Parathyroid adenoma (tissue), 2 donors: ENCODE results near the gene HOXA2.
A peak's percentile ranks its signal among the peaks of the same experiment; 100 is the strongest.

Experiments used
- H2AFZ ChIP-seq: fragments of 300-600 bp; sonication (generic); one replicate; pipeline ENCODE4 v1.7.0; 2017; ENCODE audit warnings: antibody characterized with exemption, mild to moderate bottlenecking
- H3K27ac ChIP-seq: fragments of 300-600 bp; sonication (generic); one replicate; pipeline ENCODE4 v1.7.0; 2017
- H3K27me3 ChIP-seq: fragments of 300-600 bp; sonication (generic); one replicate; pipeline ENCODE4 v1.7.0; 2017; ENCODE audit warnings: low read length; ENCODE audit not compliant: control insufficient read depth, insufficient read depth
- H3K36me3 ChIP-seq: fragments of 300-600 bp; sonication (generic); one replicate; pipeline ENCODE4 v1.7.0; 2017; ENCODE audit warnings: low read length; ENCODE audit not compliant: control insufficient read depth, insufficient read depth
- H3K4me1 ChIP-seq: fragments of 300-600 bp; sonication (generic); one replicate; pipeline ENCODE4 v1.7.0; 2017; ENCODE audit warnings: control low read depth
- H3K4me2 ChIP-seq: fragments of 300-600 bp; sonication (generic); one replicate; pipeline ENCODE4 v1.7.0; 2017; ENCODE audit warnings: low read length
- H3K4me3 ChIP-seq: fragments of 300-600 bp; sonication (generic); one replicate; pipeline ENCODE4 v1.7.0; 2017; ENCODE audit warnings: low read depth, low read length
- H3K79me2 ChIP-seq: fragments of 300-600 bp; sonication (generic); one replicate; pipeline ENCODE4 v1.7.0; 2017; ENCODE audit warnings: control low read depth
- H3K9ac ChIP-seq: fragments of 300-600 bp; sonication (generic); one replicate; pipeline ENCODE4 v1.7.0; 2017; ENCODE audit warnings: mild to moderate bottlenecking
- H3K9me3 ChIP-seq: fragments of 300-600 bp; sonication (generic); one replicate; pipeline ENCODE4 v1.7.0; 2017; ENCODE audit warnings: low read length; ENCODE audit not compliant: control insufficient read depth
- TF ChIP-seq, protein P1 (sequence below): fragments of 300-600 bp; sonication (generic); IDR thresholded peaks from one replicate; pipeline ENCODE4 v1.7.0; 2017; ENCODE audit warnings: antibody characterized with exemption, mild to moderate bottlenecking
- donor health status: primary hyperparathyroidism.

The HOXA2 gene

DNA sequence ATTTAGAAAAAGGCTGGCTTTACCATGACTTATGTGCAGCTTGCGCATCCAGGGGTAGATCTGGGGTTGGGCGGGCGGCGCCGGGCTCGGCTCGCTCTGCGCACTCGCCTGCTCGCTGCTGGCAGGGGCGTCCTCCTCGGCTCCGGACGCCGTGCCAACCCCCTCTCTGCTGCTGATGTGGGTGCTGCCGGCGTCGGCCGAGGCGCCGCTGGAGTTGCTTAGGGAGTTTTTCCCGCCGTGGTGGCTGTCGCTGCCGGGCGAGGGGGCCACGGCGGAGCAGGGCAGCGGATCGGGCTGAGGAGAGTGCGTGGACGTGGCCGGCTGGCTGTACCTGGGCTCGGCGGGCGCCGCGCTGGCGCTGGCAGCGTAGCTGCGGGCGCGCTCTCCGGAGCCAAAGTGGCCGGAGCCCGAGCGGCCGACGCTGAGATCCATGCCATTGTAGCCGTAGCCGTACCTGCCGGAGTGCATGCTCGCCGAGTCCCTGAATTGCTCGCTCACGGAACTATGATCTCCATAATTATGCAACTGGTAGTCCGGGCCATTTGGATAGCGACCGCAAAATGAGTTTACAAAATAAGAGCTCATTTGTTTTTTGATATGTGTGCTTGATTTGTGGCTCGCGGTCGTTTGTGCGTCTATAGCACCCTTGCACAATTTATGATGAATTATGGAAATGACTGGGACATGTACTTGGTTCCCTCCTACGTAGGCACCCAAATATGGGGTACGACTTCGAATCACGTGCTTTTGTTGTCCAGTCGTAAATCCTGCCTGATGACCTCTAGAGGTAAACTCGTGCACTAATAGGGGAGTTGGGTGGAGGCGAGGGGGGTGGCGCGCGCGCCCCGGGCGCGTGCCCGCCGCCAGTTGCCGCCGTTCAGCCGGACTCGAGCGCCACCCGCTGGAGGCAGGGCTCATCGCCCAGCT is 40.8 kb upstream of the HOXA2 start, which contains the start of gene HOXA5:
Gene HOXA5 (minus strand): TSS at position 659 of the 927 bp plus-strand sequence. CDS start 74 bp downstream, at position 585.
- TF ChIP-seq, protein P1, sequence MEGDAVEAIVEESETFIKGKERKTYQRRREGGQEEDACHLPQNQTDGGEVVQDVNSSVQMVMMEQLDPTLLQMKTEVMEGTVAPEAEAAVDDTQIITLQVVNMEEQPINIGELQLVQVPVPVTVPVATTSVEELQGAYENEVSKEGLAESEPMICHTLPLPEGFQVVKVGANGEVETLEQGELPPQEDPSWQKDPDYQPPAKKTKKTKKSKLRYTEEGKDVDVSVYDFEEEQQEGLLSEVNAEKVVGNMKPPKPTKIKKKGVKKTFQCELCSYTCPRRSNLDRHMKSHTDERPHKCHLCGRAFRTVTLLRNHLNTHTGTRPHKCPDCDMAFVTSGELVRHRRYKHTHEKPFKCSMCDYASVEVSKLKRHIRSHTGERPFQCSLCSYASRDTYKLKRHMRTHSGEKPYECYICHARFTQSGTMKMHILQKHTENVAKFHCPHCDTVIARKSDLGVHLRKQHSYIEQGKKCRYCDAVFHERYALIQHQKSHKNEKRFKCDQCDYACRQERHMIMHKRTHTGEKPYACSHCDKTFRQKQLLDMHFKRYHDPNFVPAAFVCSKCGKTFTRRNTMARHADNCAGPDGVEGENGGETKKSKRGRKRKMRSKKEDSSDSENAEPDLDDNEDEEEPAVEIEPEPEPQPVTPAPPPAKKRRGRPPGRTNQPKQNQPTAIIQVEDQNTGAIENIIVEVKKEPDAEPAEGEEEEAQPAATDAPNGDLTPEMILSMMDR = peak; percentile 21
- H3K4me3 ChIP-seq = peak within 1 kb of the TSS; percentile 80
- H3K9me3 ChIP-seq = no peaks in the 10 kb centered on the region
- H3K27me3 ChIP-seq = no peaks in the 10 kb centered on the region
- H3K9ac ChIP-seq = no peak within 1 kb of the TSS
- no peak within 1 kb of the TSS for H3K27ac ChIP-seq
- no peaks in the 10 kb centered on the region for H3K4me1 ChIP-seq
- no peaks in the 10 kb centered on the region for H3K79me2 ChIP-seq
- peak within 1 kb of the TSS; percentile 5 for H2AFZ ChIP-seq
- no peaks in the 10 kb centered on the region for H3K36me3 ChIP-seq
- peak within 1 kb of the TSS; percentile 91 for H3K4me2 ChIP-seq

DNA sequence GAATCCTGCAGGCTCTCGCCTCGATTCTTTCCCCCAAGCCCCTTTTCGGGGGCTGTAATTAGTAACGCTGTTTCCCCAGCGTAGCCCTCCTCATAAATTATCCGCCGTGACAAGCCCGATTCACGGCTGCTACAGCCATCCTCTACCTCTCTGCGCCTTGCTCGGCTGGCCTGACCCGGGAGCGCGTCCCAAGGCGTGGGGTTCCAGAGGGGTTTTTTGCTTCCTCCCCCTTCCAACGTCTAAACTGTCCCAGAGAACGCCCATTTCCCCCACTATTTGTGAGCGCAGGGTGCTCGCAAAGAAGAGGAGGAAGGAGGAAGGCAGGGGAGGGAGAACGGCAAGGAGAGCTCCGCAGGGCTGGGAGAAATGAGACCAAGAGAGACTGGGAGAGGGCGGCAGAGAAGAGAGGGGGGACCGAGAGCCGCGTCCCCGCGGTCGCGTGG is 40.1 kb upstream of the HOXA2 start:
- Histone ChIP-seq H3K4me2 (peak overlapping the region; percentile 91), H3K36me3 (no peaks in the 10 kb centered on the region), H3K27me3 (no peaks in the 10 kb centered on the region), H3K9ac (no peak overlapping the region), H3K27ac (no peak overlapping the region), H3K9me3 (no peaks in the 10 kb centered on the region), H3K79me2 (no peaks in the 10 kb centered on the region), H2AFZ (no peak overlapping the region), H3K4me3 (peak overlapping the region; percentile 80), H3K4me1 (no peaks in the 10 kb centered on the region)
- TF ChIP-seq, protein P1 = no peak

DNA sequence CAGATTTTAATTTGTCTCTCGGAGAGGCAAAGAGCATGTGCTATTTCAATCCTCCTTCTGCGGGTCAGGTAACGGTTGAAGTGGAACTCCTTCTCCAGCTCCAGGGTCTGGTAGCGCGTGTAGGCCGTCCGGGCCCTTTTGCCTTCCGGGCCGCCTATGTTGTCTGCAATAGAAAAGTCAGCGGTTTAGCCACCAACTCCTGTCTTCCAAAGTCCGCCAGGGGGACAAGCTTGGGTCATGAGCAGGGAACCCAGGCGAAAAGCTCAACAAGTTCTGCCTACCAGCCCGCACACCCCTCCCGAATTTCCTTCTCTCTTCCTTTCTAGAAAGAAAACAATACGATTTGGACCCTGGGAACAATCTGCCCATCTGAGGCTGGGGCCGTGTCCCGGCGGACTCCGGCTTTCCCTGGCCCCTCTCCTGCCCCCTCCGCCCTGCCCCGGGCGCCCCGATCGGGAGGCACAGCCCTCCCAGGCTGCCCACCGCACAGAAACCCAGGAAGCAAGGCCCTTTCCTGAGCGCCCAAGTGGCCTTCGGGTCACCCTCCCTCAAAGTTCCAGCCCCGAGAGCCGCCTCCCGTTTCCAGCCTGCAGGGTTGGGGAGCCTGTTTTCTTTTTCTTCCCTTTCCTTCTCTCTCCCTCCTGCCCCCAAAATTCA is 39.6 kb upstream of the HOXA2 start:
- Histone ChIP-seq H3K9me3 (no peaks in the 10 kb centered on the region), H3K36me3 (no peaks in the 10 kb centered on the region), H3K4me1 (no peaks in the 10 kb centered on the region), H3K79me2 (no peaks in the 10 kb centered on the region), H3K9ac (no peak overlapping the region), H3K4me2 (peak overlapping the region; percentile 91), H3K27ac (no peak overlapping the region), H3K27me3 (no peaks in the 10 kb centered on the region), H3K4me3 (peak overlapping the region; percentile 80), H2AFZ (no peak overlapping the region)
- TF ChIP-seq, protein P1 = no peak

DNA sequence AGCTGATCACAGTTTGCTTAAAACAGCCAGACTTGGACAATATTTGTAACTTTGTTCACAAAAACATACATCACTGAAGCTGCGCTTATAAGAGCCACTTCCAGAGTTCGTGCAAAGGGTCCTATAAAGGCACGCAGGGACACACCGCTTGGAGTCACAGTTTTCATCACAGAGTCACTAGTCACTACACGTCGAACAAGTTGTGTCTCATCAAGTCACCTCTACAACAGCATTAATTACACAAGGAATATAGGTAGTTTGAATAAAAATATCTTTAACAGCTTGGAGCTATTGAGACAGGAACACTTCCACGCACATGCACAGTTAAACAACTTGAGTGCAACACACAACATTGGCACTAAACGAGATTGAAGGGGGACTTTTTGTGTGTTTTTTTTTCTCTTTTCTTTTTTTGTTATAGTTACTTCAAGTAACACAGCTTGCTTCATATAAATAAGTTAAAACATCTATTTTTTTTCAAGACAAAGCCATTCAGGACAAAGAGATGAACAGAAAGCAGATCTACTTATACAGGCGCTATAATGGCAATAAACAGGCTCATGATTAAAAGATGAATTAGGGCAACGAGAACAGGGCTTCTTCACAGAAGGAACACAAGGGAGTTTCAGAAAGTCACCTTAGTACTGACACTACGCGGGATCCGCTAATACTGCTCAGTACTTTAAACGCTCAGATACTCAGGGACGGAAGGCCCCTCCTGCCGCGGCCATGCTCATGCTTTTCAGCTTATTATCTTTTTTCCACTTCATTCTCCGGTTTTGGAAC is 38.8 kb upstream of the HOXA2 start:
- Histone ChIP-seq H3K4me1 (no peaks in the 10 kb centered on the region), H3K4me3 (peak overlapping the region; percentile 80), H3K79me2 (no peaks in the 10 kb centered on the region), H3K27me3 (no peaks in the 10 kb centered on the region), H3K27ac (no peak overlapping the region), H3K9ac (no peak overlapping the region), H2AFZ (no peak overlapping the region), H3K4me2 (peak overlapping the region; percentile 91), H3K36me3 (no peaks in the 10 kb centered on the region), H3K9me3 (no peaks in the 10 kb centered on the region)
- TF ChIP-seq, protein P1 = no peak
